Psoas muscle (tissue), 8 donors: ENCODE data around the gene C1QTNF4. TPM values are rescaled to one million over a fixed set of nuclear protein-coding genes. Genes with fewer than 3 reads are reported as not detected.
"Not testable (repeated sequence)": the region's sequence is repeated elsewhere in the genome, so short reads cannot be mapped to it uniquely, and the experiment has no call there.

Experiments used
- ATAC-seq, 4 donors: fragments of 200-7000 bp; cut with Tn5 transposase; one replicate each; pipeline ENCODE4 v1.9.1; 2020; ENCODE audit warnings: moderate library complexity in 3 of 4, mild to moderate bottlenecking in 2 of 4
- DNase-seq, 2 donors: peaks; one replicate each; pipeline ENCODE4 v3.0.0-alpha.2; 2020
- H3K27ac ChIP-seq: fragments of 200-600 bp; one replicate; pipeline ENCODE4 v1.8.0; 2022
- H3K27me3 ChIP-seq, 3 donors: fragments of 200-600 bp in 1 of 3; one replicate each; pipeline versions ENCODE4 v1.6.1 to v1.8.0; 2013 to 2022; ENCODE audit warnings: low read length in 2 of 3, mild to moderate bottlenecking in 2 of 3, moderate library complexity in 1 of 3; ENCODE audit not compliant: insufficient read depth in 3 of 3
- H3K36me3 ChIP-seq, 2 donors: fragments of 200-600 bp in 1 of 2; one replicate each; pipeline versions ENCODE4 v1.6.1 to v1.8.0; 2013 to 2022; ENCODE audit warnings: low read depth in 1 of 2, mild to moderate bottlenecking in 1 of 2, moderate library complexity in 1 of 2; ENCODE audit not compliant: insufficient read depth in 1 of 2
- H3K4me1 ChIP-seq: fragments of 200-600 bp; one replicate; pipeline ENCODE4 v1.8.0; 2022
- H3K4me3 ChIP-seq: fragments of 200-600 bp; one replicate; pipeline ENCODE4 v1.8.0; 2022; ENCODE audit warnings: mild to moderate bottlenecking
- H3K9me3 ChIP-seq: fragments of 200-600 bp; one replicate; pipeline ENCODE4 v1.8.0; 2022
- CTCF ChIP-seq: fragments of 200-600 bp; IDR thresholded peaks from one replicate; pipeline ENCODE4 v1.8.0; 2022; ENCODE audit warnings: antibody characterized with exemption
- WGBS, 3 donors: extraction: QIAGEN DNeasy Blood & Tissue Kit; methylation state at CpG; one replicate each; pipeline versions ENCODE4 v1.1.6 to v1.1.7; 2013; 5-methylcytosine and 5-hydroxymethylcytosine counted together
- intact Hi-C, 2 donors: fragments of 100-400 bp; cut with DNase I; formaldehyde crosslinking; loops; one replicate each; pipeline versions ENCODE4 v1.11.0 to v1.14.2; 2022
- long read RNA-seq, 2 donors: library from polyadenylated mRNA; unstranded; transcript quantifications; one replicate each; pipeline ENCODE4 v2.0.0, GENCODE V29; 2021
- polyA plus RNA-seq, 3 donors: library from polyadenylated mRNA; stranded (reverse); fragments of 200-250 nt; gene quantifications; one replicate each; pipeline ENCODE4 v1.2.3, GENCODE V29; 2013
- total RNA-seq, 4 donors: library from RNA; stranded (reverse); fragmentation: NEBNext Ultra II Directional in 2 of 4; extraction: Animal tissue kit (Norgen Biotek cat#: 25700) in 2 of 4; gene quantifications; one replicate each; pipeline versions ENCODE4 v1.2.1 to v1.2.4, GENCODE V29; 2021 to 2023
- donor health status: healthy with polysubstance abuse.
- donor health status: DM: no; HTN: no; CAD: no; lungs with moderate emphysema.
- donor health status: Bipolar disorder and iron deficiency.
- donor health status: healthy.
- donor health status: DM: yes; HTN: yes; CAD: no.
- donor health status: DM: no; HTN: no; CAD: no.
- donor health status: DM: no; HTN: no; CAD: no.
- donor health status: DM: yes; HTN: yes; CAD: no.

C1QTNF4 gene
- total RNA-seq (under 1 TPM in 3 of 4 donors, not detected in 1; 0.27 to 0.42 (median 0.39) TPM), polyA plus RNA-seq (under 1 TPM; 0.19 to 0.70 (median 0.20) TPM)
- long read RNA-seq, donor 1 = 0 reads
- long read RNA-seq, donor 2 = 0 reads

GRCh38 chr11:47593934-47594855 lies at the start of gene C1QTNF4:
Gene C1QTNF4 (minus strand): TSS chr11:47594411. CDS start chr11:47590810, 3,601 bp downstream.
- intact Hi-C loops = no loop called here
- ATAC-seq = peak in 1 of 4 donors; percentile 10
- Histone ChIP-seq H3K27me3 (peaks cover 0 to 49% (median 22%) of the 10 kb centered on the region in 3 donors), H3K27ac (no peak within 1 kb of the TSS), H3K9me3 (no peaks in the 10 kb centered on the region), H3K36me3 (no peaks in the 10 kb centered on the region), H3K4me1 (no peaks in the 10 kb centered on the region), H3K4me3 (peak within 1 kb of the TSS; percentile 24)
- no peak for TF ChIP-seq CTCF
- DNase-seq = no peak
- WGBS, 3 donors = 3 to 4% (median 4%) methylated on average over 38 to 48 of the region's 48 CpGs

GRCh38 chr11:47642099-47642855 lies 48.1 kb upstream of the C1QTNF4 start, which contains the start of gene MTCH2:
Gene MTCH2 (minus strand): TSS chr11:47642559. CDS start chr11:47642465, 94 bp downstream.
- intact Hi-C loops = loop anchor here (5.0 kb wide), 2 partner anchors 125 to 205 kb away; partner anchors contain the start of genes FNBP4 (in 2 of the 2) and NUP160 (in 1 of the 2)
- Histone ChIP-seq H3K4me3 (peak within 1 kb of the TSS; percentile 89), H3K9me3 (no peaks in the 10 kb centered on the region), H3K36me3 (peaks cover 2 to 26% of the 10 kb centered on the region in 2 donors), H3K27me3 (no peaks in the 10 kb centered on the region), H3K27ac (peak within 1 kb of the TSS; percentile 95), H3K4me1 (peaks cover 12% of the 10 kb centered on the region)
- DNase-seq (peak; percentile 95 to 98), ATAC-seq (peak; percentile 97 to 99 (median 98))
- TF ChIP-seq CTCF = peak; percentile 29
- 1% methylated on average over 62 to 78 of the region's 78 CpGs for WGBS, 3 donors

- no peak for DNase-seq
- ATAC-seq = no peak
- Histone ChIP-seq H3K27ac (peak overlapping the region; percentile 95), H3K4me1 (peaks cover 12% of the 10 kb centered on the region), H3K9me3 (no peaks in the 10 kb centered on the region), H3K36me3 (peaks cover 2 to 32% of the 10 kb centered on the region in 2 donors), H3K4me3 (peak overlapping the region; percentile 89), H3K27me3 (no peaks in the 10 kb centered on the region)
- 3 to 7% (median 6%) methylated on average over 14 of the region's 14 CpGs for WGBS, 3 donors
- no peak for TF ChIP-seq CTCF
- intact Hi-C loops = loop anchor here (5.0 kb wide), 2 partner anchors 126 to 206 kb away; partner anchors contain the start of genes FNBP4 (in 2 of the 2) and NUP160 (in 1 of the 2)
These were observed 47.4 kb upstream of the C1QTNF4 start for GRCh38 chr11:47641600-47642098.

GRCh38 chr11:47640506-47640905 lies 46.3 kb upstream of the C1QTNF4 start:
- 43 to 65% (median 54%) methylated on average over 6 of the region's 6 CpGs for WGBS, 3 donors
- H3K27me3 ChIP-seq, DNase-seq, ATAC-seq, H3K9me3 ChIP-seq: not testable (repeated sequence)
- Histone ChIP-seq H3K4me1 (peaks cover 12% of the 10 kb centered on the region), H3K4me3 (peak overlapping the region; percentile 89), H3K27ac (peak overlapping the region; percentile 95), H3K36me3 (peaks cover 2 to 42% of the 10 kb centered on the region in 2 donors)
- intact Hi-C loops = loop anchor here (5.0 kb wide), 2 partner anchors 127 to 207 kb away; partner anchors contain the start of genes FNBP4 (in 2 of the 2) and NUP160 (in 1 of the 2)

- WGBS, 3 donors = 87 to 96% (median 96%) methylated on average over 11 of the region's 11 CpGs
- H3K27me3 ChIP-seq, DNase-seq, H3K4me3 ChIP-seq, H3K27ac ChIP-seq, ATAC-seq, H3K4me1 ChIP-seq, H3K9me3 ChIP-seq: not testable (repeated sequence)
- intact Hi-C loops = loop anchor here in 1 of 2 donors (5.0 kb wide), 1 partner anchor 96 kb away; no protein-coding TSS in a partner anchor
- peaks cover 9 to 84% of the 10 kb centered on the region in 2 donors for H3K36me3 ChIP-seq
These were observed 42.1 kb upstream of the C1QTNF4 start for GRCh38 chr11:47636331-47636730.
